GM21390 (cell line): Measurements from ENCODE around the gene SACM1L.
"Not testable (repeated sequence)": the region's sequence is repeated elsewhere in the genome, so short reads cannot be mapped to it uniquely, and the experiment has no call there.

Source experiments
- ATAC-seq: cut with Tn5 transposase; IDR thresholded peaks from one replicate; pipeline ENCODE4 v1.9.1; 2021; ENCODE audit not compliant: unreplicated experiment

The SACM1L gene

GRCh38 chr3:45737234-45737633 lies 48.0 kb downstream of the SACM1L start:
- ATAC-seq: no peak

- ATAC-seq: no peak
These were observed 50.8 kb downstream of the SACM1L start for GRCh38 chr3:45739991-45740390.

- no peak for ATAC-seq
These were observed 52.1 kb downstream of the SACM1L start for GRCh38 chr3:45741247-45741646.

- ATAC-seq: no peak
These were observed 52.7 kb downstream of the SACM1L start for GRCh38 chr3:45741742-45742460.

- no peak for ATAC-seq
These were observed 53.4 kb downstream of the SACM1L start for GRCh38 chr3:45742461-45743089.

- ATAC-seq: no peak
These were observed 57.1 kb downstream of the SACM1L start for GRCh38 chr3:45746165-45746776.

GRCh38 chr3:45746777-45747622 lies 57.8 kb downstream of the SACM1L start:
- ATAC-seq: no peak

- no peak for ATAC-seq
These were observed 58.9 kb downstream of the SACM1L start for GRCh38 chr3:45748068-45748467.

- ATAC-seq: not testable (repeated sequence)
These were observed 59.9 kb downstream of the SACM1L start for GRCh38 chr3:45749036-45749600.

- ATAC-seq: no peak
These were observed 60.7 kb downstream of the SACM1L start for GRCh38 chr3:45749880-45750279.

GRCh38 chr3:45751537-45752242 lies 62.5 kb downstream of the SACM1L start:
- no peak for ATAC-seq

- ATAC-seq: no peak
These were observed 63.9 kb downstream of the SACM1L start for GRCh38 chr3:45753095-45753494.

- ATAC-seq: no peak
These were observed 65.3 kb downstream of the SACM1L start for GRCh38 chr3:45754461-45754860.

GRCh38 chr3:45756055-45756454 lies 66.9 kb downstream of the SACM1L start:
- no peak for ATAC-seq

- not testable (repeated sequence) for ATAC-seq
These were observed 67.9 kb downstream of the SACM1L start for GRCh38 chr3:45757141-45757540.

GRCh38 chr3:45758871-45759270 lies 69.7 kb downstream of the SACM1L start:
- ATAC-seq: no peak

- no peak for ATAC-seq
These were observed 70.7 kb downstream of the SACM1L start for GRCh38 chr3:45759851-45760250.

GRCh38 chr3:45760878-45761711 lies 71.9 kb downstream of the SACM1L start:
- no peak for ATAC-seq

GRCh38 chr3:45761831-45762230 lies 72.6 kb downstream of the SACM1L start:
- no peak for ATAC-seq
